Activated CD8-positive, alpha-beta memory T cell treated with anti-CD3 and anti-CD28 coated beads, Interleukin-2, amount 50 U/mL, for 24 hours (primary cell): Measurements from ENCODE around the gene PCDH11X.
"Not testable (repeated sequence)": the region's sequence is repeated elsewhere in the genome, so short reads cannot be mapped to it uniquely, and the experiment has no call there.

Experiments
- DNase-seq: peaks from one replicate; pipeline ENCODE4 v3.0.0-alpha.2; 2020; ENCODE audit errors: extremely low read depth

The PCDH11X gene, protein sequence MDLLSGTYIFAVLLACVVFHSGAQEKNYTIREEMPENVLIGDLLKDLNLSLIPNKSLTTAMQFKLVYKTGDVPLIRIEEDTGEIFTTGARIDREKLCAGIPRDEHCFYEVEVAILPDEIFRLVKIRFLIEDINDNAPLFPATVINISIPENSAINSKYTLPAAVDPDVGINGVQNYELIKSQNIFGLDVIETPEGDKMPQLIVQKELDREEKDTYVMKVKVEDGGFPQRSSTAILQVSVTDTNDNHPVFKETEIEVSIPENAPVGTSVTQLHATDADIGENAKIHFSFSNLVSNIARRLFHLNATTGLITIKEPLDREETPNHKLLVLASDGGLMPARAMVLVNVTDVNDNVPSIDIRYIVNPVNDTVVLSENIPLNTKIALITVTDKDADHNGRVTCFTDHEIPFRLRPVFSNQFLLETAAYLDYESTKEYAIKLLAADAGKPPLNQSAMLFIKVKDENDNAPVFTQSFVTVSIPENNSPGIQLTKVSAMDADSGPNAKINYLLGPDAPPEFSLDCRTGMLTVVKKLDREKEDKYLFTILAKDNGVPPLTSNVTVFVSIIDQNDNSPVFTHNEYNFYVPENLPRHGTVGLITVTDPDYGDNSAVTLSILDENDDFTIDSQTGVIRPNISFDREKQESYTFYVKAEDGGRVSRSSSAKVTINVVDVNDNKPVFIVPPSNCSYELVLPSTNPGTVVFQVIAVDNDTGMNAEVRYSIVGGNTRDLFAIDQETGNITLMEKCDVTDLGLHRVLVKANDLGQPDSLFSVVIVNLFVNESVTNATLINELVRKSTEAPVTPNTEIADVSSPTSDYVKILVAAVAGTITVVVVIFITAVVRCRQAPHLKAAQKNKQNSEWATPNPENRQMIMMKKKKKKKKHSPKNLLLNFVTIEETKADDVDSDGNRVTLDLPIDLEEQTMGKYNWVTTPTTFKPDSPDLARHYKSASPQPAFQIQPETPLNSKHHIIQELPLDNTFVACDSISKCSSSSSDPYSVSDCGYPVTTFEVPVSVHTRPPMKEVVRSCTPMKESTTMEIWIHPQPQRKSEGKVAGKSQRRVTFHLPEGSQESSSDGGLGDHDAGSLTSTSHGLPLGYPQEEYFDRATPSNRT (N-terminal part only)

DNA sequence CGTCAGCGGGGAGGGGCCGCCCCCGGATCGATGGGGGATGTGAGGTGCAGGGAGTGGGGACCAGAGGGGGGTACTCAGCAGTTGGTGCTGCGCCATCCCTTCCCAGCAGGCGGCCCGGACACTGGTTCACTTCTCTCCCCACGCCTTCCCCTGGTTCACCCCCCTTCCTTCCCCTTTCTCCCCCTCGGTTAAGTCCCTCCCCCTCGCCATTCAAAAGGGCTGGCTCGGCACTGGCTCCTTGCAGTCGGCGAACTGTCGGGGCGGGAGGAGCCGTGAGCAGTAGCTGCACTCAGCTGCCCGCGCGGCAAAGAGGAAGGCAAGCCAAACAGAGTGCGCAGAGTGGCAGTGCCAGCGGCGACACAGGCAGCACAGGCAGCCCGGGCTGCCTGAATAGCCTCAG, at the start of gene PCDH11X:
Gene PCDH11X (plus strand): TSS at position 241 of the 400 bp plus-strand sequence. CDS start 56,130 bp downstream, outside the sequence.
- not testable (repeated sequence) for DNase-seq

- not testable (repeated sequence) for DNase-seq
Measured at GRCh38 chrX:91747446-91747845, 31.7 kb upstream of the PCDH11X start.

DNA sequence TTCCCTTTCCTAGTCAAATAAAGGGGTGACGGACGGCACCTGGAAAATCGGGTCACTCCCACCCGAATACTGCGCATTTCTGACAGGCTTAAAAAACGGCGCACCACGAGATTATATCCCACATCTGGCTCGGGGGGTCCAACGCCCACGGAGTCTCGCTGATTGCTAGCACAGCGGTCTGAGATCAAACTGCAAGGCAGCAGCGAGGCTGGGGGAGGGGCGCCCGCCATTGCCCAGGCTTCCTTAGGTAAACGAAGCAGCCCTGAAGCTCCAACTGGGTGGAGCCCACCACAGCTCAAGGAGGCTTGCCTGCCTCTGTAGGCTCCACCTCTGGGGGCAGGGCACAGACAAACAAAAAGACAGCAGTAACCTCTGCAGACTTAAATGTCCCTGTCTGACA, 26.2 kb upstream of the PCDH11X start:
- DNase-seq, result not testable (repeated sequence)

- not testable (repeated sequence) for DNase-seq
Measured at GRCh38 chrX:91770619-91771488, 8.3 kb upstream of the PCDH11X start.

DNA sequence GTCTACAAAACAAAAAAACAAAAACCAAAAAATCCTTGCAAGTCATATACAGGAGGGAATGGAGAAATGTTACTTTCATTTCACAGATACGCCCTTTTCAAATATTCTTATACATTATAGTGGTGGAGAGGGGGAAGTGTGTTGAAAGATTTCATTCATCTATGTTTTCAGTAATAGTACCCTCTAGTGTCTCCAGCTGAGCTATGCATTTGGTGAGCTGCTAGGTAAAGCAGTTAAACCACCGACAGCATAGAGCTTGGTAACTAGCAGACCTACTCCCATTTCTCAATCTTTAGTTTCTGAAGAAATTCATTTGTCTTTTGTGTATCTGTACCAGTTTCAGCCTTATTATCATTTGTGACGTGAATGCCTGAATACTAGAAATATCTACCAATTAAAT, 5.2 kb upstream of the PCDH11X start:
- DNase-seq, result not testable (repeated sequence)

- not testable (repeated sequence) for DNase-seq
Measured at GRCh38 chrX:91780008-91780407, 833 bp downstream of the PCDH11X start.

GRCh38 chrX:91780698-91781097, 1.5 kb downstream of the PCDH11X start:
- DNase-seq, result not testable (repeated sequence)

GRCh38 chrX:91781553-91782298, 2.6 kb downstream of the PCDH11X start:
- DNase-seq, result not testable (repeated sequence)

- not testable (repeated sequence) for DNase-seq
Measured at GRCh38 chrX:91782825-91783224, 3.6 kb downstream of the PCDH11X start.

- not testable (repeated sequence) for DNase-seq
Measured at GRCh38 chrX:91817537-91817936, 38.4 kb downstream of the PCDH11X start.

DNA sequence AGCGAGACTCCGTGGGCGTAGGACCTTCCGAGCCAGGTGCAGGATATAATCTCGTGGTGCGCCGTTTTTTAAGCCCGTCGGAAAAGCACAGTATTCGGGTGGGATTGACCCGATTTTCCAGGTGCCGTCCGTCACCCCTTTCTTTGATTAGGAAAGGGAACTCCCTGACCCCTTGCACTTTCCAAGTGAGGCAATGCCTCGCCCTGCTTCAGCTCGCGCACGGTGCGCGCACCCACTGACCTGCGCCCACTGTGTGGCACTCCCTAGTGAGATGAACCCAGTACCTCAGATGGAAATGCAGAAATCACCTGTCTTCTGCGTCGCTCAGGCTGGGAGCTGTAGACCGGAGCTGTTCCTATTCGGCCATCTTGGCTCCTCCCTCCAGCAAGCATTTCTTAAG, 46.1 kb downstream of the PCDH11X start:
- not testable (repeated sequence) for DNase-seq
